Measurements from ENCODE around the gene XG.
"Not testable (repeated sequence)": the region's sequence is repeated elsewhere in the genome, so short reads cannot be mapped to it uniquely, and the experiment has no call there.

XG gene

GRCh38 chrX:2802376-2803090 lies 50.7 kb downstream of the XG start:
- H3K4me1 Mint-ChIP-seq; H3K27ac Mint-ChIP-seq; H3K9me3 Mint-ChIP-seq; H3K4me3 Mint-ChIP-seq; H3K36me3 Mint-ChIP-seq; ATAC-seq (ENCODE audit: low read depth); H3K27me3 Mint-ChIP-seq; DNase-seq (ENCODE audit: low spot score in 2 of 2): not testable (repeated sequence)

GRCh38 chrX:2803486-2803885 lies 51.6 kb downstream of the XG start:
- not testable (repeated sequence) for H3K27ac Mint-ChIP-seq; H3K4me1 Mint-ChIP-seq; H3K27me3 Mint-ChIP-seq; H3K36me3 Mint-ChIP-seq; DNase-seq (ENCODE audit: low spot score in 2 of 2); H3K4me3 Mint-ChIP-seq; ATAC-seq (ENCODE audit: low read depth); H3K9me3 Mint-ChIP-seq

GRCh38 chrX:2804106-2804843 lies 52.4 kb downstream of the XG start:
- not testable (repeated sequence) for DNase-seq (ENCODE audit: low spot score in 2 of 2)

GRCh38 chrX:2804858-2805257 lies 53.0 kb downstream of the XG start:
- ATAC-seq (ENCODE audit: low read depth); H3K9me3 Mint-ChIP-seq; DNase-seq (ENCODE audit: low spot score in 2 of 2); H3K36me3 Mint-ChIP-seq; H3K27me3 Mint-ChIP-seq; H3K4me3 Mint-ChIP-seq; H3K27ac Mint-ChIP-seq; H3K4me1 Mint-ChIP-seq: not testable (repeated sequence)

More at GRCh38 chrX:2804106-2804843, 52.4 kb downstream of the XG start:
- not testable (repeated sequence) for H3K4me1 Mint-ChIP-seq; H3K9me3 Mint-ChIP-seq; H3K4me3 Mint-ChIP-seq; H3K27ac Mint-ChIP-seq; H3K27me3 Mint-ChIP-seq; H3K36me3 Mint-ChIP-seq; ATAC-seq (ENCODE audit: low read depth)

DNA sequence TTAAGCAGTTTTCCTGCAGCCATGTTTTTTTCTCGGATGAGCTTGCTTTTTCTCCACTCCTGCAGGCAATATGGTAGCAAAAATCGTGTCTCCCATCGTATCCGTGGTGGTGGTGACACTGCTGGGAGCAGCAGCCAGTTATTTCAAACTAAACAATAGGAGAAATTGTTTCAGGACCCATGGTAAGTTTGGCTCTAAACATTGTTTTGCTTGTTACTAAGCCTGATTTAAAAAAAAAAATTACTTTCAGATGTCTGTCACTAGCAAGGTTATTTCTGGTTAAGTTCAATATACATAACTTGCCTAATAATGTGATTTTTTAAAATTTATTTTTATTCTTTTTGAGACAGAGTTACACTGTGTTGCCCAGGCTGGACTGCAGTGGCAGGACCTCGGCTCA lies 59.4 kb downstream of the XG start:
- no peak for ATAC-seq (ENCODE audit: low read depth)
- Mint-ChIP-seq H3K27ac (no peak overlapping the region), H3K27me3 (peaks cover 8% of the 10 kb centered on the region), H3K4me3 (no peak overlapping the region), H3K4me1 (no peaks in the 10 kb centered on the region), H3K9me3 (no peaks in the 10 kb centered on the region), H3K36me3 (no peaks in the 10 kb centered on the region)
- no peak for DNase-seq (ENCODE audit: low spot score in 2 of 2)

- ATAC-seq (ENCODE audit: low read depth), result peak; percentile 26
- H3K36me3 Mint-ChIP-seq, H3K4me1 Mint-ChIP-seq, H3K27ac Mint-ChIP-seq, H3K9me3 Mint-ChIP-seq: not testable (repeated sequence)
- DNase-seq (ENCODE audit: low spot score in 2 of 2), result peak; percentile 4 to 41
- peak overlapping the region; percentile 65 for H3K4me3 Mint-ChIP-seq
- peaks cover 10% of the 10 kb centered on the region for H3K27me3 Mint-ChIP-seq
Observed at GRCh38 chrX:2812161-2812907, 60.5 kb downstream of the XG start.

GRCh38 chrX:2817036-2817435 lies 65.2 kb downstream of the XG start:
- DNase-seq (ENCODE audit: low spot score in 2 of 2) (no peak), ATAC-seq (ENCODE audit: low read depth) (no peak)
- Mint-ChIP-seq H3K36me3 (no peaks in the 10 kb centered on the region), H3K27me3 (peaks cover 7% of the 10 kb centered on the region), H3K4me3 (no peak overlapping the region), H3K4me1 (no peaks in the 10 kb centered on the region), H3K27ac (no peak overlapping the region), H3K9me3 (no peaks in the 10 kb centered on the region)

DNA sequence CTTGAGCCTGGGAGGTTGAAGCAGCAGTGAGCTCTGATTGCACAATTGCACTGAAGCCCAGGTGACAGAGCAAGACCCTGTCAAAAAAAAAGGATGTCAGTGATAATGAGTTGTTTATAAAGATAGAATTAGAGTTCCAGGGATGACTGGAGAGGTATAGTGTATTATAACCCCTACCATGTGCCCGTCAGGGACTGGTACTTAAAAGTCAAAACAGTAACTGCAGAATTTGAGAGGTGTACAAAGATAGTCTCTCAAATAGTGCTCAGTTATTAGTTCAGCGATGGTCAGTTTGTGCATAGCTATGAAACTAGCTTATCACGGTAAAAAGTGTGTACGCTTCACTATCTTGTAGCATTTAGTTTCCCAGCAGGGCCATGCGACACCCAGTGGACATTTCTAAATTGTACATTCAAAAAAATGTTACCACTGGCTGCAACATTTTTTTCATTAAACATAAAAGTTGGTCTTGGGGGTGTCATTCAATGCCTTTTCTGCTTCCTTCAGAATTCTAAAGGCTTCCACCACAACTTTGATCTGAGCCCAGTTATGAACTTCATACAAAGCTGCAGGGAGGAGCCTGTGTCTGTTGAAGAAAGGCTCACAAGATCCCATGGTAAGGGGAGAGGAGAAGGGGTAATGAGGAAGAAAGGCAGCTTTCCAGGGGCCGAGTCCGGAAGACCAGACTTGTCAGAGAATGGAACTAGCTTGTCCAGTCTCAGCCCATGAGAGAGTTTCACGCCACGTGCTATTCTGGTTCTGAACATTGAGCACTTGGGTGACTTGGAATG lies 67.7 kb downstream of the XG start:
- Mint-ChIP-seq H3K9me3 (no peaks in the 10 kb centered on the region), H3K4me3 (no peak overlapping the region), H3K36me3 (no peaks in the 10 kb centered on the region), H3K27me3 (peaks cover 5% of the 10 kb centered on the region), H3K4me1 (no peaks in the 10 kb centered on the region), H3K27ac (no peak overlapping the region)
- no peak for DNase-seq (ENCODE audit: low spot score in 2 of 2)
- ATAC-seq (ENCODE audit: low read depth), result no peak

DNA sequence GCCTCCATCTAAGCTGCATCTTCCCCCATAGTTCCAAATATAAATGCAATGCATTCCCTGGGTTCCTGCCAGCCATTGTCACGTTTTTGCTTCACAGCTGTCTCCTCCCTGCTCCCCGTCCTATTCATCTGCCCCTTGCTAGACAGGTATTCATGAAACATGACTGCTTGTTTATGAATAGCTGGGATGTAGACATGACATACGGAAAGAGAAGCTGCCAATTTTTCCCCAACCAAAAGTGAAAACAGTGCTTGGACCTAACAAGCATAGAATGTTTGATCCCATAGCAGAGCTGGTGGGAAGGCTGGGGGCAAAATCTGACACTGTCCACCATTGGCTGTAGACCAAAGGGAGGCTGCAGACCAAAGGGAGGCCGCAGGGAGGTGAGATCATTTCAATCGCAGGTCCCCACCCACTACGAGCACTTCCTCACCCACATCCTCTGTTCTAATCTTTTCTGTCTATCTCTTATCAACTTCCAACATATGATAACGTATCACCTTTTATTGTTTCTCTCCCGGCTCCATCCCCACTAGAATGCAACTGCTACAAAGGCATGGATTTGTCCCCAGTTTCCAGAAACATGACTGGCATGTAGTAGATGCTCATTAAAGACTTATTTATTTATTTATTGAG lies 68.4 kb downstream of the XG start:
- Mint-ChIP-seq H3K27me3 (peaks cover 5% of the 10 kb centered on the region), H3K4me1 (no peaks in the 10 kb centered on the region), H3K36me3 (no peaks in the 10 kb centered on the region), H3K4me3 (no peak overlapping the region), H3K9me3 (no peaks in the 10 kb centered on the region), H3K27ac (no peak overlapping the region)
- DNase-seq (ENCODE audit: low spot score in 2 of 2) (no peak), ATAC-seq (ENCODE audit: low read depth) (no peak)

GRCh38 chrX:2823795-2824386 lies 72.1 kb downstream of the XG start:
- H3K9me3 Mint-ChIP-seq, result no peaks in the 10 kb centered on the region
- peaks cover 3% of the 10 kb centered on the region for H3K27me3 Mint-ChIP-seq
- no peak for DNase-seq (ENCODE audit: low spot score in 2 of 2)
- no peak overlapping the region for H3K4me3 Mint-ChIP-seq
- H3K27ac Mint-ChIP-seq, result no peak overlapping the region
- ATAC-seq (ENCODE audit: low read depth), result no peak
- no peaks in the 10 kb centered on the region for H3K4me1 Mint-ChIP-seq
- H3K36me3 Mint-ChIP-seq, result no peaks in the 10 kb centered on the region

GRCh38 chrX:2824886-2825285 lies 73.0 kb downstream of the XG start:
- Mint-ChIP-seq H3K27me3 (peaks cover 3% of the 10 kb centered on the region), H3K4me1 (no peaks in the 10 kb centered on the region), H3K9me3 (no peaks in the 10 kb centered on the region), H3K4me3 (no peak overlapping the region), H3K27ac (no peak overlapping the region), H3K36me3 (no peaks in the 10 kb centered on the region)
- ATAC-seq (ENCODE audit: low read depth), result no peak
- no peak for DNase-seq (ENCODE audit: low spot score in 2 of 2)

DNA sequence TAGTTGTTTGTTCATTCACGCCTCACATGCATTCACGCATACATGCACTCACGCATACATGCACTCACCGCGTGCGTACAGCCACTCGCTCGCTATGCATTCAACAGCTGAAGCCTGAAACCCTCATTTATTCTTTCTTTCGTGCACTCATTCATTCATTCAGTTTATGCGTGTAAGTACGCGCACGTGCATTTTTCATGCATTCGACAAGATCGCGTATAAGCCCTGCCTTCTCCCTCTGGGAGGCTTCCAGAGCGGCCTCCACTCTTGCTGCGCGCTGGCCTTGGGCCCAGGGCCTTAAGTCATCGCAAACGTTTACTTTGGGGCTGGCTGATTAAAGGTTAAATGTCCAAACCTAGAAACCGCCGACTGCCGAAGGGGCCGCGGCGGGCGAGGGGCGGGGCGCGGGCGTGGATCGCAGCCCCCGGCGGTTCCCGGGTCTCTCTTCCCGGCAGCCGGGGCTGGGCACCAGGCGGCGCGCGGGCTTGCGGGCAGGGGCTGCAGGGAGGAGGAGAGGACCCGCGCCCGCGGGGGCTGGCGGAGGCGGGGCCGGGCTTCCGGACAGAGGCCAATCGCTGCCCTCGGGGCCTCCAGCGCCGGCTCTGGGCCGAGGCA lies 76.6 kb downstream of the XG start, which contains the start of gene GYG2:
GYG2 (plus strand) TSS at position 587 of the 615 bp plus-strand sequence. CDS start 1,259 bp downstream, outside the sequence.
- Mint-ChIP-seq H3K9me3 (no peaks in the 10 kb centered on the region), H3K27ac (no peak within 1 kb of the TSS), H3K4me1 (no peaks in the 10 kb centered on the region), H3K4me3 (no peak within 1 kb of the TSS), H3K27me3 (peaks cover 8% of the 10 kb centered on the region), H3K36me3 (no peaks in the 10 kb centered on the region)
- DNase-seq (ENCODE audit: low spot score in 2 of 2) (no peak), ATAC-seq (ENCODE audit: low read depth) (no peak)

DNA sequence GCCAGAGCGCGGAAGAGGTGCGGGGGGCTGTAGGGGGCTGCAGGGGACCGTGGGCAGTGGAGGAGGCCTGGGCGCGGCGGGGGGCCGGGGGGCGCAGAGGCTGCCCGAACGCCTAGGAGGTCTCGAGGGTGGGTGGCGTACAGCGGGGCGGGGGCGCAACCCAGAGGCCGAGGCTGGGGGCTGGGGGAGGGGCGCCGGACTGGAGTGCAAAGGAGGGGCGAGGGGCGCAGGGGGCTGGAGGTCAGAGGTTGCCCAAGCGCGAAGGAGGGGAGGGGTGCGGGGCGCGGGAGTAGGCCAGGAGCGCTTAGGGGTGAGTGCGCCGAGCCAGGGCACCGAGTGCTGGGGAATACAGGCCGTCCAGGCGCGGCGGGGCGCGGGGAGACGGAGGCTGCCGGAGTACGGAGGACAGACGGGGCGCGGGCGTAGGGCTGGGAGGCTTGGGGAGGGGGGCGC lies 77.1 kb downstream of the XG start:
- H3K9me3 Mint-ChIP-seq, result no peaks in the 10 kb centered on the region
- H3K4me1 Mint-ChIP-seq, result no peaks in the 10 kb centered on the region
- no peak overlapping the region for H3K4me3 Mint-ChIP-seq
- no peak for DNase-seq (ENCODE audit: low spot score in 2 of 2)
- no peak for ATAC-seq (ENCODE audit: low read depth)
- H3K36me3 Mint-ChIP-seq, result no peaks in the 10 kb centered on the region
- no peak overlapping the region for H3K27ac Mint-ChIP-seq
- peaks cover 8% of the 10 kb centered on the region for H3K27me3 Mint-ChIP-seq

Measured in memory B cell (primary cell).